NCI-H146 treated with DMSO at 0.1 percent for 48 hours (cell line): ENCODE data around the gene MAPK8IP1.

Source experiments
- DNase-seq: peaks from one replicate; lab custom pipeline; 2025; ENCODE audit not compliant: unreplicated experiment; lab: John Stamatoyannopoulos, UW

MAPK8IP1 gene

DNA sequence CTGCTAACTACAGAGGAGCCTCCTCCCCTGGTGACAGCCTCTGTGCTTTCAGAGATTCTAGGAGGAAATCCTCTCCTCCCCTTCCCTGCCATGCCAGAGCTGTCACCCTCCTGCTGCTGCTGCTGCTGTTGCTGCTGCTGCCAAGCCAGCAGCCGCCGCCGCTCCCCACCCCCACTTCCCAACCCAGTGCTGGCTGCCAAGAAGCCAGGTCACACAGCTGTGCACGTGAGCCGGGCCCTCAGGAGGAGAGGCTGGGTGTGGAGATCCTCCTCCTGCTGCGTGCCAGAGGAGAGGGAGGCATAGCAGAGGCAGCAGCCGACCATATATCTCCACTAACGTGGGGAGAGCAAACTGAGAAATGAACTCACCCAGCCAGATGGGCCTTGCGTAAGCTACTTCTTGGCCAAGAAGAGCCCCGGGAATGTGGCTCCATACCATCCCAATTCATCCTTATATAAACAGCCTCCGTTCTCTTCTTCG lies 25.8 kb upstream of the MAPK8IP1 start:
- DNase-seq, result no peak

DNA sequence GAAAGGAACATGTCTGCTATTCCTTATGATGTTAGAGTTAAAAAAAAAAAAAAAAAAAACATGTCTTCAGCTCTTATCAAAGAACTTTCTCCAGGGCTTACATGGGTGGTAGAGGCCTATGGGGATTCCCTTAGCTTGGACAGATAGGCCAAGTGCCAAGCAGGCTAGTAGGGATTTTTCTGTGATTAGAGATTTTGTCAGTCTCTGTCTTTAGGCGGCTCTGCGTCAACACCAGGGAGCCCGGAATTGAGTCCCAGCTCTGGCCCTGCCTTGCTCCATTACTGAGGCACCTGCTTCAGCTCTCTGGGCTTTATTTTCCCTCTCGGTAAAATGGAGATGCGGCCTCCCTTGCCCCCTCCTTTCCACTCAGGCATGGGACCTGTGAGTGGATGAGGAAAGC lies 25.1 kb upstream of the MAPK8IP1 start:
- DNase-seq, result no peak

DNA sequence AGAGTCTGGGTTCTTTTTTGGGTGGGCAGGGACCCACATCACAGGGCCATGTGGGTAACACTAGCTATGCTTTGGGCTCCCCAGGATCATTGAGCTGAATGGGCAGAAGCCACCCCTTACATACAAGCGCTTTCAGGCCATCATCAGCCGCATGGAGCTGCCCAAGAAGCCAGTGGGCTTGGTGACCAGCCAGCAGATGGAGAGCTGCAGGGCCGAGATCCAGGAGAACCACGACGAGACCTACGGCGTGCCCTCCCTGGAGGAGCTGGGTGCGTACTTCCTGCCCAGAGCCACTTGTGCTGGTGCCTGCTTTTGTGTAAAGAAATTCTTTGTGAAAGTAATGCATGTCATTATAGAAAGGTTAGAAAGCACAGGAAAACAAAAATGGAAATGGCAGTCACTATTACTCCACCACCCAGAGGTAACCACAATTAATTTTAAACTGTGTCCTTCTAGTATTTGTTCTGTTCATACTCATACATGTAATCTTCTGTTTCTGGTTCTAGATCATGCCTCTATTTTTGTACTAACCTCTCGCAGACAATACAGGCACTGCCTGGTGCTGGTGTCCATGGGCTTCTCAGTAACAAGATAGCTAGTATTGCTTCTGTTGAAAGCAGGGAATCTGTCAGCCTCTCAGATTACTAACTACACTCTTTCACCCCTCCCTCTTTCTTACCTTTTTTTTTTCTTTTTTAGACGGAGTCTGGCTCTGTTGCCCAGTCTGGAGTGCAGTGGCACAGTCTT lies 24.5 kb upstream of the MAPK8IP1 start:
- DNase-seq, result no peak

- DNase-seq, result no peak
These were observed 21.4 kb upstream of the MAPK8IP1 start for GRCh38 chr11:45864041-45864440.

DNA sequence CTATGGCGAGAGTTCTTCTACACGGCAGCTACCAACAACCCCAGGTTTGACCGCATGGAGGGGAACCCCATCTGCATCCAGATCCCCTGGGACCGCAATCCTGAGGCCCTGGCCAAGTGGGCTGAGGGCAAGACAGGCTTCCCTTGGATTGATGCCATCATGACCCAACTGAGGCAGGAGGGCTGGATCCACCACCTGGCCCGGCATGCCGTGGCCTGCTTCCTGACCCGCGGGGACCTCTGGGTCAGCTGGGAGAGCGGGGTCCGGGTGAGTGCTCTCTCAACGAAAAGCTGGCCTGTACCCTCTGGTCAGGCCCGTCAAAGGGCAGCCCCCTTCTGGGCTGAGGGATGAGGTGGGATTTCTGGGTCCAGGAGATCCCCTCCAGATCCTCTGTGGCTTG lies 15.9 kb upstream of the MAPK8IP1 start:
- DNase-seq, result no peak

GRCh38 chr11:45870706-45871105 lies 14.7 kb upstream of the MAPK8IP1 start:
- no peak for DNase-seq

GRCh38 chr11:45871638-45872037 lies 13.8 kb upstream of the MAPK8IP1 start:
- no peak for DNase-seq

DNA sequence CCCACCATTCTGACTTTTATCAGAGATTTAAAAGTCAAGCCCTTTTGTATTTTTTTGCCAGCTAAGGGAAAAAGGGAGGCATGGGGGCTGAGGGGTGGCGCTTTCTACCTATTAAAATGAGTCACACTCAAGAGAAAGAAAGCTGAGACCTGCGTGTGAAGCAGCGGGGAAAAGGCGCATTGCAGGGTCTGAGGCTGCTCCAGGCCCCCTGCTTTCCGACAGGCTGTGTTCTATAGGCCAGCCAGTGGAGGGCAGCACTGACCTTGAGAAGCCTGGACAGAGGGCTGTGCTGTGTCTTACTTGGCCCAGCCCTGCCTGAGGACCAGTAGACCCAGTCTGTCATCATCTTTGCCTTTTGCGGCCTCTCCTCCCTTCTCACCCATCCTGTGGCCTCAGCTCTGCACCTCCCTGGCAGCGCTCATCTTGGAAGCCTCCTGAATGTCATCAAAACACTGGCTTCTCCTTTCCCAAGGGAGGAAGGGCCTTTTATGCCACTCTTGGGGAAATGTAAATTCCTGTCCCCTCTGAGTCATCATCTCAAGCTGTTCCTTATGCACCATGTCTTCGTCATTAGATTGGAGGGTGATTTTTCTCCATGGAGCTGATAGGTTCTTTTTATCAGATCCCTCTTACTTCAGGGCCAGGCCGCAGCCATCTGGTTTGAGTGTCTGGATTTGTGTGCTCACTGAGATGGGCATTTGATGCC lies 12.6 kb upstream of the MAPK8IP1 start:
- DNase-seq, result peak; percentile 15

DNA sequence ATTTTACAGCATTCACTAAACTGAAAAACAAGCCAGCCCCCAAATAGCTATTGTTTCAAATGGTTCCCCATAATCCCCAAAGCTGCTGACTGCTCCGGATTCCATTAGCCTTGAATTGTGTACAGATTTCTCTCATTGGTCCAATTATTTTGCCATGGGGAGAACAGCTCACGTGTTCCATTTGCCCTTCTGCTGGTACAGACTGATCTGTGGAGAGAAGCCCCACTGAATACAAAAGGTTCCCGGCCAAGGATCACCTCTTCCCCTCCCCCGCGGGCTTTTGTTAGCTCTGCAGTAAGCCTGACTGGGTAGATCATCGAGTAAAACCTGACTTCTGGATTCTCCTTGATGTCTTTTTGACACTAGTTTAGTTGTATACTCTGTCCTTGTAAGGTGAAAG lies 9.1 kb upstream of the MAPK8IP1 start:
- DNase-seq, result no peak

GRCh38 chr11:45877221-45877620 lies 8.2 kb upstream of the MAPK8IP1 start:
- no peak for DNase-seq

DNA sequence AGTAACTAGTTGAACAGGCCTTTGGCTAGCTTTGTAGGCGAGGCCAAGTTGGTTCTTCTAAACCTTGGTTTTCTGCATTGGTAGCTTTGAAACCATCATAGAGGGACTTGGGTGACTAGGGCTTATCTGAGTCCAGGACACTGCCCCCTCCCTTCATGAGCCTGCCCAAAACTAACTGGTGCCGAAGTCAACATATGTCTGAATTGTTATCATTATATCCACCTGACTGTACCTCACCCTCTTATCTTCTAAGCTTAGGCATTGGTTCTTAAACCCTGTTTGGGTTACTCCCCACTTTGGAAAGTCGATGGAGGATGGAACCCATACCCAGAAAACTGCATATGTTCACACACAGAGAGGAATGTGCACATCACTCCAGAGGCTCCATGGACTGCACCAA lies 7.6 kb upstream of the MAPK8IP1 start:
- DNase-seq, result no peak

DNA sequence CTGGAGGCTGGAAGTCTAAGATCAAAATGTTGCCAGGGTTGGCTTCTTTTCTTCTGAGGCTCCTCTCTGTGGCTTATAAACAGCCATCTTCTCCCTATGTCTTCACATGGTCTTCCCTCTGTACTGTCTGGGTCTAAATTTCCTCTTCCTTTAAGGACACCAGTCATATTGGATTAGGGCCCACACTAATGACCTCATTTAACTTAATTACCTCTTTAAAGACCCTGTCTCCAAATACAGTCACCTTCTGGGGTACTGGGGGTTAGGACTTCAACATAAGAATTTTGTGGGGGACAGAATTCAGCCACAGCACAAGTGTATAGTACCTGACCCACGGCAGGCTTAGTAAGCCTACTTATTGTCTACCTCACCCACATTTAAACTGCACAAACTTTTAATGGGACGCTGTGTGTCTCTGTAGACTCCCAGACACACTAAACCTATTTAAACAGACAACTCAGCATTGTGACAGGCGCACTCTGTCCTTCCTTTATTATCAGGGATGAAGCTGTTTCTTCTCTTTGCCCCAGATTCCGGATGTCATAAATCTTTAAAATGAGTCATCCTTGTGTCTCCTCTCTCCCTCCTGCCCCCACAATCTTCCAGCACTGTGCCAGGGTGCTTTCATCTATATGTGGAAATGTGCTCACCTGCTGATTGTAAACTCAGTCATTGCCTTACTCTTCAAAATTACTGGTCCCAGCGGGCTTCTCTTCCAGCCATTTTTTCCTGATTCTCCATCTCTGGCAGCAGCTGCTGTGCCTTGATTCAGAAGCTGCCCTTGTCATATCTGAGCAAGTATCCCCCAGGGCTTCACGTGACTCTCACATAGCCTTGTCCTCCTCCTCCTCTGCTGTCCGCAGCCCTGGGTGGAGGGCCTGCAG lies 5.4 kb upstream of the MAPK8IP1 start:
- no peak for DNase-seq

- no peak for DNase-seq
These were observed 4.5 kb upstream of the MAPK8IP1 start for GRCh38 chr11:45880772-45881570.

DNA sequence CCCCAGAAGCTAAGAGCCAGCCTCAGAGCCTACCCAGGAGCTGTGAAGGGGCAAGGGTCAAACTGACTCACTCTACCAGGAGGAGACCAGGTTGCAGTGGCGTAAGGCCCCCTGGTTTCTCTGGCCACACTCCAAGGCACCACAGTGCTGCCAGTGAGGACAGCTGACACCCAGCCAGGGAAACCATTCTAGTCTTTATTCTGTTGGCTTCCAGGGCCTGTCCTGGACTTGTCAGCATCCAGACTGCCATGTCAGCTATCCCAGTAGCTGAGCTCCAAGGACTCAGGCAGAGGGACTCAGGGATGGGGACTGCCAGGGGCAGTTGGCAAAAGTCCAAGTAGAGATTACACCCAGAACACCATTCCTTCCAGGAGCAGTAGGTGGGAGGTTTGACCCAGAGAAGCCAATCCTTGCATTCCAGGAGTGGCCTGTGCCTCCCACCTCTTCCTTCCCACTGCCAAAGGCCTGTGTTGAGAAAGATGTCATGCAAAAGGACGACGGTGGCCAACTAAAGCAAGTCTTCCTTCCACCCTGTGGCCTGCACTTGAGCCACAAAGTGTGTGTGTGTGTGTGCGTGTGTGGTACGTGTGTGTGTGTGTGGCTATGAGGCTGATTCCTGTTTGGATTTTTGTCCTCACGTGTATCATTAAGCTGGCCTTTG lies 3.6 kb upstream of the MAPK8IP1 start:
- no peak for DNase-seq

- no peak for DNase-seq
These were observed 760 bp upstream of the MAPK8IP1 start for GRCh38 chr11:45884596-45885185.

DNA sequence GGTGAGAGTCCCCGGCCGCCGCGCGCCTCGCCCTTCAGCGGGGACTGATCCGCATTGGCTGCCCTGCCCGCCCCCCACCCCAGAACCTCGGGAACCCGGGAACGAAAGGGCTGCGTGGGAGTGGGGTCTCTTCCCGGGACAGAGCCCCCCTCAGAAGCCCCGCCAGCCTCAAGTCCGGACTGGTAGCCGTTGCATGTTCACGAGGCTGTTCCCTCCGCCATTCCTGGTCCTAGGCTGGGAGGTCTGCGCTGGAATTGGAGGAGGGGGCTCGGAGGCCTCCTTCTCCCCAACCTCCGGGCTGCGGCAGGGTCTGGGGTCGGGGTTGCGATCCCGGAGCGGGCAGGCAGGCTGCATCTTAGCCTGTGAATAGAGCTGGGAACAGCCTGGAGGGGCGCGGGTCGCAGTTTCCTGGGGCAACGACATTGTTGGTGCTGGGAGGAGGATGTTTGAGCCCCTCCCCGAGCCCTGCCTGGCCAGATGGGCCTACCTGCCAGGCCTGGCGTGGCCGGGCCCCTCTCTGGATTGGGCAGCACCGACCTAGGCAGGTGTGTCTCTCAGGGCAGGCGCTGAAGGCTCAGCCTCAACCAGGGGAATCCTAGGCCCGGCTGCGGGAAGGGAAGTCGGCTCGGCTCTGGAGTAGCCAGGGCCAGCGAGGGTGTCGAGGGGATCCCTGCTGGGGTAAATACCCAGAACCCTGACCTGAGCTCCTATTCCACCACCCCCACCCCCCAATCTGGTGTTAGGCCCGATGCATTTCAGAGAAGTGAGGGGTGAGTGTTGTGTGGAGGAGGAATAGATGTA lies 670 bp downstream of the MAPK8IP1 start:
- peak; percentile 13 for DNase-seq

DNA sequence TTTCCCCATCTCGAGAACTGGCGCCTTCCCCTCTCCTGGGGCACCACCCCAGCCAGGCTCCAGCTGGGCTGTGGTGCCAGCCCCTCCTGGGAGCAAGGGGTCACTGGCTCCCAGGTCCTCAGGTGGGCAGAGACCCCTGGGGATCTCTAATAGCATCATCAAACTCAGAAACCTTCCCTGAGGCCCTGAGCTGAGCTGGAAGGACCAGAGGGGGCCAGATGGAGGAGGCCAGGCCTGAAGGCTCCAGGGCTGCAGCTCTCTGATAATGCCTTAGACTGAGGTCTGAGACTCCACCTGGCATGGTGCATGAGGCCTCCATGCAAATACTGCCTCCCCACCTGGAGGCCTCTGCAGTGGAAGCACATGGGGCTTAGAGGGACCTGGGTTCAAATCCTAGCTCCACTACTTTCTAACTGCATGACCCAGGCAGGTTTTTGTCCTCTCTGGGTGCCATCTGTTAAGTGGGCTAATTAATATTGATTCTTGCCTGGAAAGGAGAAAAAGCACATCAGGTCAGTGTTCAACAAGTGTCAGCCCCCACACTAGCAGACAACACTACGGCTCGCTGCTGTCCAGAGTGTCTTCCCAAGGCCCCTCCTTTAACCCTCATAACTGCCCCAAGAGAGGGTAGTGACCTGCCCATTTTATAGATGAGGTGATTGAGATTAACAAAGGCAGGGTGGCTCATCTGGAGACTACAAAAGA lies 1.5 kb downstream of the MAPK8IP1 start:
- no peak for DNase-seq

DNA sequence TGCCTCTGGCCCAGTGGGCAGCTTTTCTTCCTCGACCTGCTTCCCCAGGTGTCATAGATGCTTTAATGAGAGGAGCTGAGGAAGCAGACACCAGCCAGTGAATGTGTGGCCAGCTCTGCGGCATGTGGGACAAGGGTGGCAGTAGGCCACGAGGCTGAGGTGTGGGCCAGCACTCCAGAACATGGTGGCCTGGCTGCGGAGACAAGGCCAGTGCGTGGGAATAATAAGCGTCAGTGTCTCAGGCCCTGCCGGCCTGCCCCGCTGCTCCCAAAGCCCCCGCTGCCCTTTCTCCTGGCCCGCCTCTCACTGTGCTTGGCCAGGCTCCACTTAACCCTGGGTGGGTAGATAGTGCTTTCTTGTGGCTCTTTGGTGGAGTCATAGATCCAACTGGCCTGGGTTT lies 2.1 kb downstream of the MAPK8IP1 start:
- no peak for DNase-seq
